DMS79 (cell line): ENCODE measurements around the gene BICRA.
"Not testable (repeated sequence)": the region's sequence is repeated elsewhere in the genome, so short reads cannot be mapped to it uniquely, and the experiment has no call there.

Source experiments
- DNase-seq: peaks from one replicate; lab custom pipeline; 2025; lab: John Stamatoyannopoulos, UW

The BICRA gene

GRCh38 chr19:47663911-47664771 is 55.2 kb downstream of the BICRA start:
- DNase-seq = no peak

DNA sequence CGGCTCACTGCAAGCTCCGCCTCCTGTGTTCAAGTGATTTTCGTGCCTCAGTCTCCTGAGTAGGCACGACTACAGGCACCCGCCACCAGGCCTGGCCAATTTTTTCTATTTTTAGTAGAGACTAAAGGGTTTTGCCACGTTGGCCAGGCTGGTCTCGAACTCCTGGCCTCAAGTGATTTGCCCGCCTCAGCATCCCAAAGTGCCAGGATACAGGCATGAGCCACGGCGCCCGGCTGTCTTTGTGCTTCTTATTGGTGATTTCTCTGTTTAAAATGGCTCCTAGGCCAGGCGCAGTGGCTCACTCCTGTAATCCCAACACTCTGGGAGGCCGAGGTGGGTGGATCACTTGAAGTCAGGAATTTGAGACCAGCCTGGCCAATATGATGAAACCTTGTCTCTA is 59.6 kb downstream of the BICRA start:
- DNase-seq = not testable (repeated sequence)

- no peak for DNase-seq
Observed at GRCh38 chr19:47670736-47671135, 61.8 kb downstream of the BICRA start.

GRCh38 chr19:47671499-47671898 is 62.6 kb downstream of the BICRA start:
- DNase-seq = no peak

GRCh38 chr19:47673426-47673825 is 64.5 kb downstream of the BICRA start:
- DNase-seq = no peak

GRCh38 chr19:47674548-47674947 is 65.6 kb downstream of the BICRA start:
- DNase-seq = no peak

DNA sequence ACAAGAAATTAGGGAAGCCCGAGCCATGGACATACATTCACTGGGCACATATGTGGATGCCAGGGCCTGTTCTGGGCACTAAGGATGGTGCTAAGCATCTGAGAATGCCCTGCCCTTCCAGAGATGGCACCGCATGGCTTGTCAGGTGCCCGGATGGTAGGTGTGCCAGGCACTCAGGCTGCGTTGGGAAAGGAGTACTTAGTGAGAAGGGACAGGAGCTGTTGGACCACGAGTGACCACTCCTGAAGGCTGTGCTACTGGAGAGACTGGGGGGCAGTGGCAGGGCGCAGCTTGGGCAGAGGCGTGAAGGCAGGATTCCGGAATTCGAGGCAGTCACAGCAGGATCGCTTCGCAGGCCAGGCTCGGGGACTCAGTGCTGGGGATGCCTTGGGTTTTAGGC is 66.3 kb downstream of the BICRA start:
- no peak for DNase-seq

GRCh38 chr19:47675859-47676258 is 66.9 kb downstream of the BICRA start:
- no peak for DNase-seq

DNA sequence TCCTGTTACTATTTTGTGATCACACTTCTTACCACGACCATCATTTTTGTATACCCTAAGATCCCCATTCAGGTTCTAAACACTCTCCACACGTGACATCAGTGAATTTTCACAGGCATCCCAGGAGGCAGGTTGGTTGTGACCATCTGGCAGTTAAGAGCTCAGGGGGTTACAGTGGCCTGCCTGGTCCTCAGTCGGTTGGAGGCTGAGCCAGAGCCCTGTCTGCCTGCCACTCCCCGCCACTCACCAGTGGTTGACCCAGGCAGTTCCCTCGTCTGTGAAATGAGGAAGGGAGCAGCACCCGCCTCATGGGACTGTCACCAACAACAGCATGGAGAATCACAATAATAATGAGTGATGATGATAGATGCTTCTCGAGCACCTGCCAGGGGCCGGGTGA is 67.9 kb downstream of the BICRA start:
- DNase-seq = no peak

GRCh38 chr19:47679251-47679900 is 70.4 kb downstream of the BICRA start:
- DNase-seq = no peak

- DNase-seq = no peak
Observed at GRCh38 chr19:47679922-47680857, 71.3 kb downstream of the BICRA start.

- DNase-seq = no peak
Observed at GRCh38 chr19:47680858-47681332, 72.0 kb downstream of the BICRA start.

GRCh38 chr19:47681388-47681787 is 72.5 kb downstream of the BICRA start:
- no peak for DNase-seq

DNA sequence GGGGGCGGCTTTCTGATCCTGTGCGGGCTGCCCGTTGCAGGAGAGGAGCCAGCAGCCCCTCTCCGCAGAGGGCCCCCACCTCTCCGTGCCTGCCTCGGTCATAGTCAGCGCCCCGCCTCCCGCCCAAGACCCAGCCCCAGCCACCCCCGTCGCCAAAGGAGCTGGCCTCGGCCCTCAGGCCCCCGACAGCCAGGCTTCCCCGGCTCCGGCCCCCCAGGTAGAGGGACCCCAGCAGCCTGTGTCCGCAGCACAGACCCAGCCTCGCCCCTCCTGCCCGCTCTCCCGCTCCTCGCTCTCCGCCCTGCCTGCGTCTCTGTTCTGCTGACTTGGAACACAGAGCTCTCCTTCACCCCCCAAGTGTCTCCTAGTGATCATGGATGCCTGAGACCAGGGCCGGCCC is 73.0 kb downstream of the BICRA start:
- no peak for DNase-seq

DNA sequence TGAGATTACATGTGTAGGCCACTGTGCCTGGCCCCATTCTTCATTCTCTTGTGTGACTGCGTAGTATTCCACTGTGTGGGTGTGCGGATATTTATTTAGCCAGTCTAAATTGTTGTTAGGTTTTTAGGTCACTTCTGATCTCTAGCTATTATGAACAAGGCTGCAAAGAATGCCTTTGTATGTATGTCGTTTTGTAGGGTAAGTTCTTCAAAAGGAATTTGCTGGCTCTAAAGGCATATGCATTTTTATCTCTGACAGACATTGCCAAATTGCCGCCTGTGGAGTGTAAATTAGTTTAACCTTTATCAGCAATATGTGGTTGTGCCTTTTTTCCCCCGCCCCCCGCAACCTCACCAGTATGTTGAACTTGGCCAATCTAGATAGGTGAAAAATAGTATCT is 74.0 kb downstream of the BICRA start:
- no peak for DNase-seq

- no peak for DNase-seq
Observed at GRCh38 chr19:47686679-47687450, 77.9 kb downstream of the BICRA start.

DNA sequence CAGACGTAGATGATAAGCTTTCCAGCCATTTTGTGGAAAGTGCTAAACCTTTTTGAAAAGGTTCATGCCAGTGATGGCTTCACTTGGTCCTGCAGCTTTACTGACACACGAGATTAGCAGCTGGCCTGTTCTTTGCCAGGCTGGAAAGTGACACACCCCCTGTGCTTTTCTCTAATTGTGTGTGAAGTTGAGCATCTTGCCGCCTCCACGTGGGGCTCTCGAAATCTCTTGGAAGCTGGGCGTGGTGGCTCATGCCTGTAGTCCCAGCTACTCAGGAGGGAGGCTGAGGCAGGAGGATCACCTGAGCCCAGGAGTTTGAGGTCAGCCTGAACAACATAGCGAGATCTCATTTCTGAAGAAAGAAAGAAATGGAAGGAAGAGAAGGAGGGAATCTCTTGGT is 79.0 kb downstream of the BICRA start:
- no peak for DNase-seq

DNA sequence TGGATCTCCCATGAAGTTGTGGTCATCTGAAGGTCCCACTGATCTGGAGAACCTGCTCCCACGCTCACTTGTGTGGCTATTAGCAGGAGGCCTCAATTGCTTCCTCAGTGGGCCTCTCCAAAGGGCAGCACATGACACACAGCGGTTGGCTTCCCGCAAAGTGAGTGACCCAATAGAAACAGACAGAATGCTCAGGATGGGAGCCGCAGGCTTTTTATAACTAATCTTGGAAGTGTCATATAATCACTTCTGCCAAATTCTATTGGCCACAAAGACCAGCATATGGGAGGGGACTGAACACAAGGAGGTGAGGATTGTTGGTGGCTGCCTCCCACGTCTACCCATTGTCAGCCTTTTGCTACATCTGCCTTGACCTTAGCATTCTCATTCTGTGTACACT is 82.2 kb downstream of the BICRA start:
- DNase-seq = no peak

DNA sequence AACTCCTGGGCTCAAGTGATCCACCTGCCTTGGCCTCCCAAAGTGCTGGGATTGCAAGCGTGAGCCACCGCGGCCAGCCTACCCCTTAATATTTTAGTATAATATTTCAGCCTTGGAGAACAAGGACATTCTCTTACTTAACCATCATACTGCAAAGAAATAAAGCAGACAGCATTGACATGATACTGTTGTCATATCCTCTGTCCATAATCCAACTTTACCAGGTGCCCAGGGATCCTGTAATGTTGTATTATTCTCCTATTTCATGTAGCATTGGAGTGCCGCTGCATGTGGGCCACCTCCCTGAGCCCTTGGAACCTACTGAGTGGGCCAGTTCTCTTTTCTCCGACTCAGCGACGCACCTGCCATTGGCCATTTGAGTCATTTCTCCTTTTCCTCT is 82.8 kb downstream of the BICRA start:
- no peak for DNase-seq

- DNase-seq = no peak
Observed at GRCh38 chr19:47693489-47693888, 84.6 kb downstream of the BICRA start.

GRCh38 chr19:47693903-47694302 is 85.0 kb downstream of the BICRA start:
- no peak for DNase-seq
